ENCODE data around the gene OR5K2.

The OR5K2 gene

DNA sequence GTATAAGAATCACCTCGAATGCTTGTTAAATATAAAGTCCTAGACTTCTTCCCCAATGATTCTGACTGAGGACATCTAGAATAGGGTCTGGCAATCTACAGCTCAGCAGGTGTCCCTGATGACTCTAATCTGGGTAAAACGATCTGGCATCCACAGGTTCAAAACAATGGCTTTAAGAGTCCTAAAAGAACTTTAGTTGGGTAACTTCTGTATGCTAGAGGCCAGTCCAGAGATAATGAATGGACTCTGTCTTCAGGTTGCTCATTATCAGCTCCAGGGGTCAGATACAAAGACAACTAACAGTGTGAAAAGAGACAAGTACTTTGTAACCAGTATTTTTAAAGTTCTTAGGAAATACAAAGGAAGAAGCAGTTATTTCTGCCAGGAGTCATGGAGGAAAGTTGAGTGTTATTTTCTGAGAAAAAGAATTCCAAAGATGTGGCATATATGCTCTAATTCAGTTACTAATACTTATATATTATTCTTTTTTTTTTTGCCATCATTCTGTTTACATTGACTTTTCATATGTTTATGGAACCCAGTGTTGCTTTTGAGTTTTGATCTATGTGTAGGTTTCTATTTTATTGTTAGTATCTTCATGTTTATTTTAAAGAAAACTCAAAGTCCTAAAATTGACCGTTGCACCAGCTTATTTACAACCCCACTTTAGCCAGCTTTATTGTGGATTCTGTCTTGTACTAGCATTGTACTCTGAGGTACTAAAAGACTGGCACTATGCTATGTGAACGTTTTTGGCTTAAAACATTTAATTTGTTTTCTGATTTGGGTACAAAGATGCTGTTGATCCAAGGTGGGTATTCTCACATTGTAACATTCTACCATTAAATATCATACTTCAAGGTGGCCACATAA lies 31.2 kb downstream of the OR5K2 start:
- H3K27me3 ChIP-seq = no peaks in the 10 kb centered on the region
- peaks cover 6% of the 10 kb centered on the region for H3K4me1 ChIP-seq
- TF ChIP-seq, protein P1, sequence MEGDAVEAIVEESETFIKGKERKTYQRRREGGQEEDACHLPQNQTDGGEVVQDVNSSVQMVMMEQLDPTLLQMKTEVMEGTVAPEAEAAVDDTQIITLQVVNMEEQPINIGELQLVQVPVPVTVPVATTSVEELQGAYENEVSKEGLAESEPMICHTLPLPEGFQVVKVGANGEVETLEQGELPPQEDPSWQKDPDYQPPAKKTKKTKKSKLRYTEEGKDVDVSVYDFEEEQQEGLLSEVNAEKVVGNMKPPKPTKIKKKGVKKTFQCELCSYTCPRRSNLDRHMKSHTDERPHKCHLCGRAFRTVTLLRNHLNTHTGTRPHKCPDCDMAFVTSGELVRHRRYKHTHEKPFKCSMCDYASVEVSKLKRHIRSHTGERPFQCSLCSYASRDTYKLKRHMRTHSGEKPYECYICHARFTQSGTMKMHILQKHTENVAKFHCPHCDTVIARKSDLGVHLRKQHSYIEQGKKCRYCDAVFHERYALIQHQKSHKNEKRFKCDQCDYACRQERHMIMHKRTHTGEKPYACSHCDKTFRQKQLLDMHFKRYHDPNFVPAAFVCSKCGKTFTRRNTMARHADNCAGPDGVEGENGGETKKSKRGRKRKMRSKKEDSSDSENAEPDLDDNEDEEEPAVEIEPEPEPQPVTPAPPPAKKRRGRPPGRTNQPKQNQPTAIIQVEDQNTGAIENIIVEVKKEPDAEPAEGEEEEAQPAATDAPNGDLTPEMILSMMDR (IDR thresholded peaks at IDR 0.05; ENCODE audit: low read depth, low read length) = no peak
- no peak for DNase-seq
- H3K4me3 ChIP-seq (ENCODE audit: low read depth, low read length) = no peak overlapping the region
- H3K9me3 ChIP-seq = no peaks in the 10 kb centered on the region
- no peaks in the 10 kb centered on the region for H3K36me3 ChIP-seq

DNA sequence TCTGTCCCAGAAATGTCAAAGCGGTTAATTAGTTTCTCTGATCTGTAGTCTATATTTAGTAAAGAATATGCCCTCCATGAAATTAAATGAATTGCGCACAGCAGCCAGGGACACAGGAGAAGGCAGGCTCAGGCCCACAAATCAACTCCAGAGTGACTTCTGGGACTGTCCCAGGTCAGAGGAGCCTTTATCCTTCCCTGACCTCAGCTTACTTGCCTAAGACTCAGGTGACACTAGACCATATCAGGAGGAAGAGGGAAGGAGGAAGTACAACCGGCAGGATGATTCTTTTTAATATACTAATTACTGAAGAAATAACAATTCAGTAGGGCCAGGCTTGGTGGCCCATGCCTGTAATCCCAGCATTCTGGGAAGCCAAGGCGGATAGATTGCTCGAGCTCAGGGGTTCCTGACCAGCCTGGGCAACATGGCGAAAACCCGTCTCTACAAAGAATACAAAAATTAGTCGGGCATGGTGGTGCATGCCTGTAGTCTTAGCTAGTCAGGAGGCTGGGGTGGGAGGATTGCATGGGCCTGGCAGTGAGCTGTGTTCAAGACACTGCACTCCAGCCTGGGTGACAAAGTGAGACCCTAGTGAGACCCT lies 32.5 kb downstream of the OR5K2 start:
- Histone ChIP-seq H3K4me1 (peaks cover 6% of the 10 kb centered on the region), H3K27me3 (no peaks in the 10 kb centered on the region), H3K9me3 (no peaks in the 10 kb centered on the region), H3K4me3 (ENCODE audit: low read depth, low read length) (no peak overlapping the region), H3K36me3 (no peaks in the 10 kb centered on the region)
- TF ChIP-seq, protein P1 (IDR thresholded peaks at IDR 0.05; ENCODE audit: low read depth, low read length) = no peak
- no peak for DNase-seq

DNA sequence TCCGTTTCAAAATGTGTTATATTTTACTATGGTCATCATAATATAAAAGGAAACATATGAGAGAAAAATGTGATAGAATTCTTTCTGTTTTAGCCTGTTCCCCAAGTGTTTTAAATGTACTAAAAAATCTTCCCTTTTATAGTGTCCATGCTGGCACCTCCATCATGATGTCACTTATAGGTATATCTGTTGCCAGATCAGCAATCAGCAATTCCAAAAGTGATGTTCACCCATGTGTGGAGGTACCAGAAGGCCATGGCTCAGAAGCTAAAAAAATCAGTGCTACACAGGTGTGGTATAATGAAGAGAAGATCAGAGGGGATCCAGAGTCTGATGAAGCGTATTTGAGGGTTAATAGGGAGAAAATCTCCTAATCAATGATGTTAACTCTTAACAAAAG lies 33.2 kb downstream of the OR5K2 start:
- H3K9me3 ChIP-seq = no peaks in the 10 kb centered on the region
- no peaks in the 10 kb centered on the region for H3K36me3 ChIP-seq
- peaks cover 6% of the 10 kb centered on the region for H3K4me1 ChIP-seq
- no peaks in the 10 kb centered on the region for H3K27me3 ChIP-seq
- TF ChIP-seq, protein P1 (IDR thresholded peaks at IDR 0.05; ENCODE audit: low read depth, low read length) = no peak
- no peak for DNase-seq
- no peak overlapping the region for H3K4me3 ChIP-seq (ENCODE audit: low read depth, low read length)

DNA sequence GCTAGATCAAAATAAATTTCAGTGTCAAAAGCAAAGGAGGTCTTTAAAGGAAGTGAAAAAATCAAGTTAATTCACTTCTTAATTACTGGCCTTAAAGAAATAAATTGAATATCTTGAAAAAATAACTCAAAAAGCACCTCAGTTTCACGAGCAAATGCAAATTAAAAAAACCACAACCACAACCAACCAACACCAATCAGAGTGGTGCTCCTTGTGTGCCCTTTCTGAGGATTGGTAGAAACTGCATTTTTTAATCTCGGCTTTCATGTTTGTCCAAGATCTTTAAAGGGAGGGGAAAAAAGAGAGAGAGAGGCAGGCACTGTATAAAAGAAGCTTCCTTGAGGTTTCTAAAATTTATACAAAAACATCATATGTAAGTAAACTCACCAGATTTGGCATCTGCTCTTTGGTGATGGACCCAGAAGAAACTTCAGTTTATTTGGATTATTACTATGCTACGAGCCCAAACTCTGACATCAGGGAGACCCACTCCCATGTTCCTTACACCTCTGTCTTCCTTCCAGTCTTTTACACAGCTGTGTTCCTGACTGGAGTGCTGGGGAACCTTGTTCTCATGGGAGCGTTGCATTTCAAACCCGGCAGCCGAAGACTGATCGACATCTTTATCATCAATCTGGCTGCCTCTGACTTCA lies 34.3 kb downstream of the OR5K2 start, which contains the start of gene GPR15:
TSS of gene GPR15 (plus strand) at position 357 of the 653 bp plus-strand sequence. CDS start at position 413, 56 bp downstream.
- Histone ChIP-seq H3K4me1 (peaks cover 6% of the 10 kb centered on the region), H3K9me3 (no peaks in the 10 kb centered on the region), H3K27me3 (no peaks in the 10 kb centered on the region), H3K36me3 (no peaks in the 10 kb centered on the region), H3K4me3 (ENCODE audit: low read depth, low read length) (0 out of 2 replicates have a peak within 1 kb of the TSS, but pooled peaks have one; percentile 7)
- no peak for DNase-seq
- TF ChIP-seq, protein P1 (IDR thresholded peaks at IDR 0.05; ENCODE audit: low read depth, low read length) = no peak

DNA sequence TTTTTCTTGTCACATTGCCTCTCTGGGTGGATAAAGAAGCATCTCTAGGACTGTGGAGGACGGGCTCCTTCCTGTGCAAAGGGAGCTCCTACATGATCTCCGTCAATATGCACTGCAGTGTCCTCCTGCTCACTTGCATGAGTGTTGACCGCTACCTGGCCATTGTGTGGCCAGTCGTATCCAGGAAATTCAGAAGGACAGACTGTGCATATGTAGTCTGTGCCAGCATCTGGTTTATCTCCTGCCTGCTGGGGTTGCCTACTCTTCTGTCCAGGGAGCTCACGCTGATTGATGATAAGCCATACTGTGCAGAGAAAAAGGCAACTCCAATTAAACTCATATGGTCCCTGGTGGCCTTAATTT lies 34.8 kb downstream of the OR5K2 start:
- Histone ChIP-seq H3K9me3 (no peaks in the 10 kb centered on the region), H3K36me3 (no peaks in the 10 kb centered on the region), H3K4me3 (ENCODE audit: low read depth, low read length) (0 out of 2 replicates have a peak overlapping the region, but pooled peaks have one; percentile 7), H3K27me3 (no peaks in the 10 kb centered on the region), H3K4me1 (peaks cover 6% of the 10 kb centered on the region)
- peak; percentile 16 for DNase-seq
- TF ChIP-seq, protein P1 (IDR thresholded peaks at IDR 0.05; ENCODE audit: low read depth, low read length) = no peak

Data from BE2C (cell line).